ENCODE results near the gene MED29.

- TF ChIP-seq CTCF (IDR thresholded peaks at IDR 0.05 in 4 of 5, conservative IDR thresholded peaks at IDR 0.05 in 1 of 5): no peak
- TF ChIP-seq POLR2A (IDR thresholded peaks at IDR 0.05): no peak
Measured at GRCh38 chr19:39436350-39436716, 45.2 kb downstream of the MED29 start.

Data from gastrocnemius medialis (tissue), 4 donors.